Progenitor cell of endocrine pancreas (in vitro differentiated cells): ENCODE results near the gene MVB12B. TPM values are rescaled to one million over a fixed set of nuclear protein-coding genes. Genes with fewer than 3 reads are reported as not detected.

ENCODE experiments used
- DNase-seq: peaks from one replicate; pipeline ENCODE4 v3.0.0; 2021; ENCODE audit warnings: low spot score; ENCODE audit not compliant: unreplicated experiment
- H3K27ac Mint-ChIP-seq: 2 replicates; pipeline ENCODE4 v1.8.0; 2021; ENCODE audit warnings: mild to moderate bottlenecking, moderate library complexity, mixed read lengths
- H3K27me3 Mint-ChIP-seq: 2 replicates; pipeline ENCODE4 v1.8.0; 2021; ENCODE audit warnings: mixed read lengths
- H3K36me3 Mint-ChIP-seq: 2 replicates; pipeline ENCODE4 v1.8.0; 2022; ENCODE audit warnings: mixed read lengths; ENCODE audit not compliant: insufficient read depth
- H3K4me1 Mint-ChIP-seq: 2 replicates; pipeline ENCODE4 v1.8.0; 2021; ENCODE audit warnings: low read depth, mixed read lengths
- H3K4me3 Mint-ChIP-seq: 2 replicates; pipeline ENCODE4 v1.8.0; 2021; ENCODE audit warnings: low read depth, mild to moderate bottlenecking, moderate library complexity, mixed read lengths
- H3K9me3 Mint-ChIP-seq: 2 replicates; pipeline ENCODE4 v1.8.0; 2021; ENCODE audit warnings: low read depth, mixed read lengths
- total RNA-seq: library from RNA; stranded (reverse); gene quantifications from 2 replicates; pipeline ENCODE4 v1.2.1, GENCODE V29; 2021
- TF ChIP-seq, protein P1 (sequence below): fragments of 200-600 bp; sonication (generic); IDR thresholded peaks from one replicate; pipeline ENCODE4 v1.5.0; 2021; ENCODE audit warnings: antibody characterized with exemption, mild to moderate bottlenecking; ENCODE audit not compliant: unreplicated experiment

The MVB12B gene
- total RNA-seq, 1 donor from 2014 or later, result 34.6 TPM

DNA sequence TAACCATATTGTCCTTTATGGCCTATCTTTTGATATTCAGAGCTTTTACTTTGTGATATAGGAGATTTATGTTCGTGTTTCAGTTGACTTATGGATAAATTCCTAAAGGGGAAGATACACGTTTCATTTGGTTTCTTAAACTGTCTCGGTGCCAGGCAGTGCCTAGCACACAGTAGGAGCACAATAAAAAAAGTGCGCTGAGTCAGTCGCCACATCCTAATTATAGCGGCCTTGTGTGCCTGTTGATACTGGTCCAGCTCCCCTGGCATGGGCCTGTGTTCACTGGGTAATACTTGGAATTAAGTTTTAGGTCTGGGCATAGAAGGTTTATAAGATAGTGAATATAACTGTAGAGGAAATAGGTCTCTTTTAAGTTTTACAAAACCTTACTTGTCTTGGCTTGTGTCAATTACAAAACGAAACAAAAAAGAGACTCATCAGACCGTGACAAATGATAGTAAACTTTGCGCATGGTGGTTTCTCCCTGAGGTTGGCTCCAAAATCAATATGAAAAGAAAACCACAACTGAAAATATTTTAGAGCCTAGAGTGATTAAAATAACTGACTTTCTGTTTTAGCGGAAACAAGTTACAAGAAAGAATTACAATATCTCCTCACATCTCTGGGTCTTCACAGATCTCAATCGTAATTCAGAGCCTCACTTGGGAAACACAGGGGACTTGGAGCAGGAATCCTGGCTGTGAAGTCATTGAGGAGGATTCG is 84.8 kb downstream of the MVB12B start:
- Mint-ChIP-seq H3K4me3 (no peak overlapping the region), H3K27ac (no peak overlapping the region), H3K36me3 (peaks cover 9% of the 10 kb centered on the region), H3K27me3 (no peaks in the 10 kb centered on the region), H3K4me1 (peaks cover under 1% of the 10 kb centered on the region), H3K9me3 (no peaks in the 10 kb centered on the region)
- DNase-seq, result no peak
- TF ChIP-seq, protein P1, sequence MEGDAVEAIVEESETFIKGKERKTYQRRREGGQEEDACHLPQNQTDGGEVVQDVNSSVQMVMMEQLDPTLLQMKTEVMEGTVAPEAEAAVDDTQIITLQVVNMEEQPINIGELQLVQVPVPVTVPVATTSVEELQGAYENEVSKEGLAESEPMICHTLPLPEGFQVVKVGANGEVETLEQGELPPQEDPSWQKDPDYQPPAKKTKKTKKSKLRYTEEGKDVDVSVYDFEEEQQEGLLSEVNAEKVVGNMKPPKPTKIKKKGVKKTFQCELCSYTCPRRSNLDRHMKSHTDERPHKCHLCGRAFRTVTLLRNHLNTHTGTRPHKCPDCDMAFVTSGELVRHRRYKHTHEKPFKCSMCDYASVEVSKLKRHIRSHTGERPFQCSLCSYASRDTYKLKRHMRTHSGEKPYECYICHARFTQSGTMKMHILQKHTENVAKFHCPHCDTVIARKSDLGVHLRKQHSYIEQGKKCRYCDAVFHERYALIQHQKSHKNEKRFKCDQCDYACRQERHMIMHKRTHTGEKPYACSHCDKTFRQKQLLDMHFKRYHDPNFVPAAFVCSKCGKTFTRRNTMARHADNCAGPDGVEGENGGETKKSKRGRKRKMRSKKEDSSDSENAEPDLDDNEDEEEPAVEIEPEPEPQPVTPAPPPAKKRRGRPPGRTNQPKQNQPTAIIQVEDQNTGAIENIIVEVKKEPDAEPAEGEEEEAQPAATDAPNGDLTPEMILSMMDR, result no peak

DNA sequence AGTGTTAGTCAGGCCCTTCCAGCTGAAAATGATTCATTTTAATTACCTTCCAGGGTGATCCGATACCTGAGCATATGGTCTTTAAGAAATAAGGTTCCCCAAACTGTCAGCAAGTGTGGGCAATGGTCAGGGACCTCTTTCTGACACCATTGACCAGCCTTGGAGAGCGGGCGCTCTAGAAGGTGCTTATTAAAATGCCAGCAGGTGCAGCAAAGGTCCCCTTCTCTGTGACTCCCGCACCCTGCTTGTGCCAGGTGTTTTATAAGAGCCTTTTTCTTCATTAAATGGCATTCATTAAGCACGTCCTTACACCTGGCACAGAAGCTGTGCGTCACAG is 85.3 kb downstream of the MVB12B start:
- Mint-ChIP-seq H3K27me3 (no peaks in the 10 kb centered on the region), H3K4me3 (no peak overlapping the region), H3K9me3 (no peaks in the 10 kb centered on the region), H3K4me1 (no peaks in the 10 kb centered on the region), H3K27ac (no peak overlapping the region), H3K36me3 (peaks cover 9% of the 10 kb centered on the region)
- TF ChIP-seq, protein P1, result no peak
- no peak for DNase-seq

DNA sequence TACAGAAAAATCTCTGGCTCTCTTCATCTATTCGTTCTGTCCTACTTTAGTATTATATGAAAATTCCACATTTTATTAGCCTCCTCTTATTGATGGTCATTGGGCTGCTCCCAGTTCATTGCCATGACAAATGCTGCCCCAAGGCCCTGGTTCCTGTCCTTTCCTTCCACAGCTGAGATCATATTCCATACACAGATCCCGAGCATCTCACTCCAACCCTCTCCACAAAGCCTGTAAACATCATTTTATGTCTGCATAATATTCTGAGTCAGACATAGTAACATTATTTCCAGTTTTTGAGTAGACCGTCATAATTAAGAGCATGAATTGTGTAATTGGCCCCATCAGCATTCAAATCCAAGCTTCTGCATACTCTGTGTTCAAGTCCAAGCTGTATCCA is 86.3 kb downstream of the MVB12B start:
- H3K9me3 Mint-ChIP-seq, result no peaks in the 10 kb centered on the region
- TF ChIP-seq, protein P1, result no peak
- H3K36me3 Mint-ChIP-seq, result peaks cover 9% of the 10 kb centered on the region
- peaks cover 1% of the 10 kb centered on the region for H3K4me1 Mint-ChIP-seq
- no peak overlapping the region for H3K27ac Mint-ChIP-seq
- no peak for DNase-seq
- H3K27me3 Mint-ChIP-seq, result no peaks in the 10 kb centered on the region
- no peak overlapping the region for H3K4me3 Mint-ChIP-seq

DNA sequence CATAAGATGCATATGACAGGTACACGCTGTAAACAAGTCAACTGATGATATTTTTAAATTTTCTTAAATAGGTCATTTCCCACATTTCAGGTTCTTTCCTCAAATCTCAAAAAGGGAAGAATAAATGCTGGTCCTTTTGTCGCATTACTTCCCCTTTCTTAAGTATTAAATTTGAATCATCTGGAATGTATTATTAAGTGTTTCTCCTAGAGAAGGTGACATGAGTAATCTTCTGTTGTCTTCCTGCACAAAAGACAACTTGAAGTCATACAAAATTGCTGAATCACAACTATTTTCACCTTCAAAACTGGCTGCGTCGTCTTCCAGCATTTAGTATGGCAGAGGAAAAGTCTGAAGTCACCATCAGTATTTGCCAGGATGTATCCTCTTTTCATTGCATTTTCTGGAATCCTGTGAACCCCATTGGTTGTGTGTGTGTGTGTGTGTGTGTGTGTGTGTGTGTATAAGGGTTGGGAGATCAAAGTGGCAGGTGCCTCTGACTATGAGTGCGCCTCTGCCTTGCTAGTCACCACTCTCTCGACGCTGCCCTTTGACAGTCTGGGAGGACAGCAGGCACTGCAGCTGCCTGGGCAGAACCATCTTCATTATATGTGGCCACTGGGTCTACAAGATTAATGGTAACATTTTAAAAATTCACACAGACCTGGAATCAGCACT is 86.9 kb downstream of the MVB12B start:
- no peaks in the 10 kb centered on the region for H3K9me3 Mint-ChIP-seq
- no peaks in the 10 kb centered on the region for H3K27me3 Mint-ChIP-seq
- TF ChIP-seq, protein P1, result no peak
- H3K4me3 Mint-ChIP-seq, result no peak overlapping the region
- peaks cover 1% of the 10 kb centered on the region for H3K4me1 Mint-ChIP-seq
- H3K36me3 Mint-ChIP-seq, result peaks cover 9% of the 10 kb centered on the region
- no peak for DNase-seq
- no peak overlapping the region for H3K27ac Mint-ChIP-seq

DNA sequence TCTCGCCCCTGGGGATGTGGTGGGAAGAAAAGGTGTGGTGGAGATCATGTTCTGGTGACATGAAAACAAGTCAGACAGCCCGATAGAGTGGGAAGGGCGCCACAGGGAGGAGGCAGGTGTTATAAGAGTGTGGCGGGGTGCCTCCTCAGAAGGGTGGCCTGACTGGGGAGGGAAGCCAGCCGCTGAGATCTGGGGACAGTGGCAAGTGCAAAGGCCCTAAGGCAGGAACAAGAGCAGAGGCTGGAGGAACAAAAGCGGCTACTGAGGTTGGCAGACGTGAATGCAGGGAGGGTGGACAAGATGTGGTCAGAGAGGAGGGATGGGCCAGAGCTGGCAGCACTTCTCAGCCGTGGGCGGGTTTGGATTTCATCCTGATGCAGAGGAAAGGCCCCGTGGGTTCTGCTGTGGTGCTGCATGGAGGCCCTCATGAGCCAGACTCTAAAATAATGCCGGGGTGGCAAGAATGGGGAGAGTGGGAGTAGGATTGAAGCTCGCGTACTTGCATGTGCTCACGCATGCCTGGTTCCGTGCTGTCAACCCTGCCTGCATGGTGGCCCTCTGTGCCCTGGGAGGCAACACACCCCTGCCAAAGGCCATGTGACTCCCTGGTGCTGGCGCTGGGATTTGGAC is 89.2 kb downstream of the MVB12B start:
- Mint-ChIP-seq H3K4me1 (peaks cover 18% of the 10 kb centered on the region), H3K36me3 (peaks cover 7% of the 10 kb centered on the region), H3K4me3 (no peak overlapping the region), H3K9me3 (no peaks in the 10 kb centered on the region), H3K27ac (no peak overlapping the region), H3K27me3 (peaks cover 4% of the 10 kb centered on the region)
- DNase-seq, result no peak
- TF ChIP-seq, protein P1, result no peak
